ENCODE results near the gene ADGRD2. TPM values are rescaled to one million over a fixed set of nuclear protein-coding genes. Genes with fewer than 3 reads are reported as not detected.

Gene ADGRD2
- total RNA-seq, 1 donor = not detected

GRCh38 chr9:124493218-124493617 is 43.0 kb downstream of the ADGRD2 start:
- H3K4me3 ChIP-seq (ENCODE audit: low read depth, low read length) = no peak overlapping the region
- DNase-seq (ENCODE audit: low read depth) = no peak
- TF ChIP-seq CTCF (IDR thresholded peaks at IDR 0.05; ENCODE audit: insufficient read depth, low read length) = no peak

GRCh38 chr9:124493794-124494479 is 43.7 kb downstream of the ADGRD2 start:
- no peak for DNase-seq (ENCODE audit: low read depth)
- no peak overlapping the region for H3K4me3 ChIP-seq (ENCODE audit: low read depth, low read length)
- TF ChIP-seq CTCF (IDR thresholded peaks at IDR 0.05; ENCODE audit: insufficient read depth, low read length) = no peak

- H3K4me3 ChIP-seq (ENCODE audit: low read depth, low read length) = no peak overlapping the region
- DNase-seq (ENCODE audit: low read depth) = no peak
- TF ChIP-seq CTCF (IDR thresholded peaks at IDR 0.05; ENCODE audit: insufficient read depth, low read length) = no peak
These were observed 45.1 kb downstream of the ADGRD2 start for GRCh38 chr9:124495126-124496074.

GRCh38 chr9:124496075-124496449 is 45.8 kb downstream of the ADGRD2 start:
- no peak for DNase-seq (ENCODE audit: low read depth)
- no peak for TF ChIP-seq CTCF (IDR thresholded peaks at IDR 0.05; ENCODE audit: insufficient read depth, low read length)
- no peak overlapping the region for H3K4me3 ChIP-seq (ENCODE audit: low read depth, low read length)

- no peak for TF ChIP-seq CTCF (IDR thresholded peaks at IDR 0.05; ENCODE audit: insufficient read depth, low read length)
These were observed 46.2 kb downstream of the ADGRD2 start for GRCh38 chr9:124496463-124496862.

GRCh38 chr9:124497441-124497840 is 47.2 kb downstream of the ADGRD2 start:
- no peak overlapping the region for H3K4me3 ChIP-seq (ENCODE audit: low read depth, low read length)
- no peak for TF ChIP-seq CTCF (IDR thresholded peaks at IDR 0.05; ENCODE audit: insufficient read depth, low read length)
- DNase-seq (ENCODE audit: low read depth) = no peak

More at GRCh38 chr9:124496463-124496862, 46.2 kb downstream of the ADGRD2 start:
- H3K4me3 ChIP-seq (ENCODE audit: low read depth, low read length) = no peak overlapping the region
- no peak for DNase-seq (ENCODE audit: low read depth)
